GM12878 (cell line): Measurements from ENCODE around the gene KRT25. TPM values are rescaled to one million over a fixed set of nuclear protein-coding genes. Genes with fewer than 3 reads are reported as not detected.
A peak's percentile ranks its signal among the peaks of the same experiment; 100 is the strongest.

Experiments
- ATAC-seq: fragments of 200-7000 bp; cut with Tn5 transposase; 3 replicates; pipeline ENCODE4 v1.9.1; 2020; ENCODE audit warnings: mild to moderate bottlenecking, moderate library complexity
- BruUV-seq: library from RNA; stranded (reverse); fragments of 400-500 nt; replicated peaks from 2 replicates; lab custom pipeline; 2021; lab: Mats Ljungman, UMichigan
- CTCF ChIA-PET: fragments of 300-600 bp; sonication (Branson Sonifier 250); formaldehyde crosslinking; extraction: SDS; loops from one replicate; lab custom pipeline; 2021; ENCODE audit warnings: inconsistent platforms; lab: Yijun Ruan, JAX
- POLR2A ChIA-PET: fragments of 350-600 bp; formaldehyde crosslinking; extraction: SDS; loops from one replicate; lab custom pipeline; 2021; ENCODE audit warnings: inconsistent platforms; lab: Charles Lee
- RAD21 ChIA-PET: fragments of 300-600 bp; sonication (Branson Sonifier 250); formaldehyde crosslinking; loops from one replicate; lab custom pipeline; 2023; ENCODE audit warnings: antibody characterized with exemption; ENCODE audit not compliant: unreplicated experiment; lab: Charles Lee
- SMC1A ChIA-PET: fragments of 300-600 bp; sonication (Branson Sonifier 250); formaldehyde crosslinking; loops from one replicate; lab custom pipeline; 2023; ENCODE audit not compliant: unreplicated experiment, uncharacterized antibody; lab: Charles Lee
- DNase-seq: peaks from one replicate; pipeline ENCODE4 v3.0.0-alpha.2; 2011; ENCODE audit warnings: low read depth, low spot score
- FAIRE-seq: peaks from 3 replicates; lab custom pipeline; 2011; peaks lifted over from hg19 to GRCh38; lab: Jason Lieb, UNC
- H2AFZ ChIP-seq: 2 replicates; pipeline ENCODE4 v1.6.0; 2011; ENCODE audit warnings: low read depth, low read length, control low read depth; ENCODE audit not compliant: control insufficient read depth
- H3K27ac ChIP-seq: 2 replicates; pipeline ENCODE4 v1.5.1; 2011; ENCODE audit warnings: control low read depth; ENCODE audit not compliant: control insufficient read depth, insufficient read depth
- H3K27me3 ChIP-seq, 2 experiments: replicated peaks in 1 of 2; 2 replicates each; pipeline versions ENCODE4 v1.6.0 to v1.6.1; 2011; ENCODE audit warnings: low read length in 1 of 2; ENCODE audit not compliant: control insufficient read depth in 2 of 2, insufficient read depth in 2 of 2
- H3K36me3 ChIP-seq, 2 experiments: 2 replicates each; pipeline ENCODE4 v1.5.1; 2011; ENCODE audit warnings: low read length in 1 of 2; ENCODE audit not compliant: control insufficient read depth in 2 of 2, insufficient read depth in 2 of 2
- H3K4me1 ChIP-seq: 2 replicates; pipeline ENCODE4 v1.6.1; 2011; ENCODE audit warnings: mild to moderate bottlenecking, low read length, moderate library complexity, mixed read lengths; ENCODE audit not compliant: control insufficient read depth, insufficient read depth
- H3K4me2 ChIP-seq: 2 replicates; pipeline ENCODE4 v1.6.0; 2011; ENCODE audit warnings: control low read depth; ENCODE audit not compliant: control insufficient read depth, insufficient read depth
- H3K4me3 ChIP-seq: fragments of 200-600 bp; sonication (generic); 2 replicates; pipeline ENCODE4 v1.5.1; 2016
- H3K79me2 ChIP-seq: 2 replicates; pipeline ENCODE4 v1.6.0; 2011; ENCODE audit warnings: low read length; ENCODE audit not compliant: control insufficient read depth, insufficient read depth
- H3K9ac ChIP-seq: 2 replicates; pipeline ENCODE4 v1.8.0; 2011; ENCODE audit warnings: low read length, control low read depth, mixed read lengths; ENCODE audit not compliant: control insufficient read depth, insufficient read depth
- H3K9me3 ChIP-seq: replicated peaks from 3 replicates; pipeline ENCODE4 v1.5.1; 2011; ENCODE audit warnings: mild to moderate bottlenecking, low read length; ENCODE audit not compliant: control insufficient read depth, insufficient read depth
- H4K20me1 ChIP-seq: 2 replicates; pipeline ENCODE4 v1.6.0; 2011; ENCODE audit not compliant: control insufficient read depth, insufficient read depth
- BCL11A ChIP-seq: IDR thresholded peaks from 2 replicates; pipeline ENCODE4 v1.6.1; 2011; ENCODE audit warnings: low read depth, low read length
- BCLAF1 ChIP-seq: fragments of 450-650 bp; IDR thresholded peaks from 2 replicates; pipeline ENCODE4 v1.6.1; 2017; ENCODE audit warnings: antibody characterized with exemption, mild to moderate bottlenecking, moderate library complexity
- CBX3 ChIP-seq: fragments of 200-600 bp; sonication (generic); IDR thresholded peaks from 2 replicates; pipeline ENCODE4 v1.6.1; 2016; ENCODE audit warnings: low read depth, borderline replicate concordance
- E2F8 ChIP-seq: fragments of 450-650 bp; IDR thresholded peaks from 2 replicates; pipeline ENCODE4 v1.6.1; 2018; ENCODE audit warnings: mild to moderate bottlenecking, low read depth, moderate library complexity; ENCODE audit not compliant: partially characterized antibody
- HDGF ChIP-seq: fragments of 450-650 bp; IDR thresholded peaks from 2 replicates; pipeline ENCODE4 v1.6.1; 2016; ENCODE audit warnings: antibody characterized with exemption
- IKZF1 ChIP-seq: fragments of 450-650 bp; conservative IDR thresholded peaks from 2 replicates; pipeline ENCODE4 v1.6.1; 2017; ENCODE audit warnings: antibody characterized with exemption, mild to moderate bottlenecking
- KDM1A ChIP-seq: fragments of 200-600 bp; sonication (generic); IDR thresholded peaks from 2 replicates; pipeline ENCODE4 v1.6.1; 2016; ENCODE audit warnings: borderline replicate concordance
- KLF5 ChIP-seq: fragments of 450-650 bp; IDR thresholded peaks from 2 replicates; pipeline ENCODE4 v1.6.1; 2014; ENCODE audit warnings: mild to moderate bottlenecking; ENCODE audit not compliant: partially characterized antibody
- NFXL1 ChIP-seq: fragments of 450-650 bp; IDR thresholded peaks from 2 replicates; pipeline ENCODE4 v1.6.1; 2017; ENCODE audit warnings: antibody characterized with exemption, mild to moderate bottlenecking, borderline replicate concordance
- RB1 ChIP-seq: fragments of 450-650 bp; formaldehyde crosslinking; IDR thresholded peaks from 2 replicates; pipeline ENCODE4 v1.6.1; 2017; ENCODE audit warnings: mild to moderate bottlenecking, borderline replicate concordance
- SPI1 ChIP-seq: IDR thresholded peaks from 2 replicates; pipeline ENCODE4 v1.6.1; 2011; ENCODE audit warnings: low read depth, mild to moderate bottlenecking, low read length, moderate library complexity, borderline replicate concordance; ENCODE audit not compliant: insufficient read depth
- SRF ChIP-seq, 2 experiments: IDR thresholded peaks; 2 replicates each; pipeline ENCODE4 v1.6.1; 2011; ENCODE audit warnings: low read depth in 2 of 2, low read length in 2 of 2, mild to moderate bottlenecking in 1 of 2, moderate library complexity in 1 of 2
- STAT1 ChIP-seq: fragments of 450-650 bp; conservative IDR thresholded peaks from 2 replicates; pipeline ENCODE4 v1.6.1; 2014; ENCODE audit warnings: antibody characterized with exemption, mild to moderate bottlenecking
- USF2 ChIP-seq: IDR thresholded peaks from 2 replicates; pipeline ENCODE4 v1.6.1; 2011; ENCODE audit warnings: low read depth, low read length, improper control_type of control experiment, borderline replicate concordance
- WGBS: methylation state at CpG from one replicate; pipeline ENCODE4 v1.1.6; 2016; ENCODE audit warnings: low lambda C conversion rate; ENCODE audit not compliant: insufficient replicate concordance, insufficient coverage; ENCODE audit errors: missing lambda C conversion rate; 5-methylcytosine and 5-hydroxymethylcytosine counted together
- in situ Hi-C: fragments of 300-500 bp; cut with MboI; formaldehyde crosslinking; loops from 9 replicates; pipeline ENCODE4 v1.14.3; 2018; ENCODE audit warnings: mixed read lengths
- intact Hi-C: fragments of 100-400 bp; cut with micrococcal nuclease; formaldehyde crosslinking; loops from one replicate; pipeline ENCODE4 v1.14.2; 2022; ENCODE audit not compliant: unreplicated experiment
- polyA plus RNA-seq, 11 experiments: library from polyadenylated mRNA; depleted of rRNA in 4 of 11; unstranded in 6 of 11; stranded (reverse) in 5 of 11; fragments of >200 nt; fragmentation: Nextera tagmentation in 4 of 11; fragmentation: Illumina TruSeq in 1 of 11; extraction: Ambion mirVana in 4 of 11; extraction: Trizol in 1 of 11; gene quantifications; 1 replicate in 1 of 11; 2 replicates in 10 of 11; pipeline versions ENCODE4 v1.2.1 to v1.2.3, GENCODE V29; 2011 to 2016; ENCODE audit warnings: inconsistent platforms in 2 of 11, missing spikeins in 2 of 11, low read depth in 1 of 11
- total RNA-seq, 4 experiments: library from RNA; depleted of rRNA in 3 of 4; stranded (reverse); fragments of >200 nt in 3 of 4; fragmentation: Illumina TruSeq in 1 of 4; extraction: Trizol in 1 of 4; gene quantifications; 2 replicates each; pipeline versions ENCODE4 v1.2.1 to v1.2.3, GENCODE V29; 2013 to 2021

Gene KRT25
- total and polyA plus RNA-seq, 10 of the 15 experiments (the other 5 are each of a cell fraction or from before 2014, with no cell fraction given): not detected

- ChIA-PET CTCF (interaction anchor here (0.6 to 2.1 kb wide), 3 partner anchors 8 to 14 kb away, joined by 3 to 5 read pairs (median 3); no protein-coding TSS in a partner anchor), SMC1A (interaction anchor here (0.8 kb wide), 1 partner anchor 13 kb away, joined by 3 read pairs; no protein-coding TSS in a partner anchor), POLR2A (no interaction called here), RAD21 (no interaction called here)
- peak; percentile 61 for ATAC-seq
- no peak overlapping the region for H3K27ac ChIP-seq
- WGBS: 35% methylated on average over 3 of the region's 3 CpGs
- BruUV-seq: no TSS peak
- H3K36me3 ChIP-seq: no peaks in the 10 kb centered on the region
- no peaks in the 10 kb centered on the region for H3K4me1 ChIP-seq
- H2AFZ ChIP-seq: no peak overlapping the region
- no peaks in the 10 kb centered on the region; the same call in 2 of the 3 replicates for H3K9me3 ChIP-seq
- no peaks in the 10 kb centered on the region for H4K20me1 ChIP-seq
- no peak overlapping the region for H3K9ac ChIP-seq
- intact Hi-C loops (no loop called here), in situ Hi-C loops (no loop called here)
- H3K4me3 ChIP-seq: no peak overlapping the region
- no peak for FAIRE-seq
- no peak overlapping the region for H3K4me2 ChIP-seq
- DNase-seq: no peak
- H3K27me3 ChIP-seq: no peaks in the 10 kb centered on the region
- H3K79me2 ChIP-seq: no peaks in the 10 kb centered on the region
- no peak for TF ChIP-seq BCL11A
- TF ChIP-seq STAT1: no peak
- no peak for TF ChIP-seq USF2
- TF ChIP-seq SPI1: no peak
- no peak for TF ChIP-seq SRF (IDR thresholded peaks at IDR 0.05; ENCODE audit: low read depth in 2 of 2, low read length in 2 of 2)
- no peak for TF ChIP-seq BCLAF1
- TF ChIP-seq KLF5: no peak
- no peak for TF ChIP-seq KDM1A
- TF ChIP-seq RB1: no peak
- no peak for TF ChIP-seq HDGF
- no peak for TF ChIP-seq E2F8
- TF ChIP-seq CBX3: no peak
- no peak for TF ChIP-seq NFXL1
- no peak for TF ChIP-seq IKZF1
These were observed 1.3 kb downstream of the KRT25 start for GRCh38 chr17:40753804-40754203.
